PC-3 (cell line): ENCODE data around the gene SVIL.

Source experiments
- EZH2 ChIP-seq: fragments of 300-600 bp; sonication (generic); IDR thresholded peaks from one replicate; pipeline ENCODE4 v1.6.1; 2017; ENCODE audit warnings: antibody characterized with exemption, mild to moderate bottlenecking, low read length; ENCODE audit not compliant: unreplicated experiment
- EZH2phosphoT487 ChIP-seq: fragments of 300-600 bp; sonication (generic); IDR thresholded peaks from 2 replicates; pipeline ENCODE4 v1.6.1; 2018; ENCODE audit warnings: mild to moderate bottlenecking, antibody characterized with exemption, low read length, borderline replicate concordance
- TF ChIP-seq, protein P1 (sequence below): fragments of 300-600 bp; sonication (generic); conservative IDR thresholded peaks from 2 replicates; pipeline ENCODE4 v1.5.1; 2017; ENCODE audit warnings: antibody characterized with exemption, low read depth, mild to moderate bottlenecking, low read length

DNA sequence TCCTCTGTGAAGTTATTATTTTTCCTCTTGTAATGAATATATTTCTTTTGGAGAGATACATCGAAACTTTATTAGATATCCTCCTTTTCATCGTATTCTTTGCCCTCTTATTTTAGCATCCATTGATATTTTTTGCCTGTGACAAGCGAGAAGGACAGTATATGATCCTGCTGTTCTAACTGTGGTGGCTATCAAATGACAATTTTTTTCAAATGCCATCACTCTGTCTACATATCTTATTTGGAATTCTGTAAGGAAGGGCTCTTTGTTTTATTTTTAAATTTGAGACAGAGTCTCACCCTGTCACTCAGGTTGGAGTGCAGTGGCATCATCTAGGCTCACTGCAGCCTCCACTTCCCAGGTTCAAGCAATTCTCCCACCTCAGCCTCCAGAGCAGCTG lies 217.4 kb downstream of the SVIL start:
- TF ChIP-seq, protein P1, sequence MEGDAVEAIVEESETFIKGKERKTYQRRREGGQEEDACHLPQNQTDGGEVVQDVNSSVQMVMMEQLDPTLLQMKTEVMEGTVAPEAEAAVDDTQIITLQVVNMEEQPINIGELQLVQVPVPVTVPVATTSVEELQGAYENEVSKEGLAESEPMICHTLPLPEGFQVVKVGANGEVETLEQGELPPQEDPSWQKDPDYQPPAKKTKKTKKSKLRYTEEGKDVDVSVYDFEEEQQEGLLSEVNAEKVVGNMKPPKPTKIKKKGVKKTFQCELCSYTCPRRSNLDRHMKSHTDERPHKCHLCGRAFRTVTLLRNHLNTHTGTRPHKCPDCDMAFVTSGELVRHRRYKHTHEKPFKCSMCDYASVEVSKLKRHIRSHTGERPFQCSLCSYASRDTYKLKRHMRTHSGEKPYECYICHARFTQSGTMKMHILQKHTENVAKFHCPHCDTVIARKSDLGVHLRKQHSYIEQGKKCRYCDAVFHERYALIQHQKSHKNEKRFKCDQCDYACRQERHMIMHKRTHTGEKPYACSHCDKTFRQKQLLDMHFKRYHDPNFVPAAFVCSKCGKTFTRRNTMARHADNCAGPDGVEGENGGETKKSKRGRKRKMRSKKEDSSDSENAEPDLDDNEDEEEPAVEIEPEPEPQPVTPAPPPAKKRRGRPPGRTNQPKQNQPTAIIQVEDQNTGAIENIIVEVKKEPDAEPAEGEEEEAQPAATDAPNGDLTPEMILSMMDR = no peak
- no peak for TF ChIP-seq EZH2
- TF ChIP-seq EZH2phosphoT487 = no peak
